HEK293 (cell line): ENCODE measurements around the gene VCL.

Experiments
- CTCF ChIA-PET: fragments of 350-600 bp; formaldehyde crosslinking; extraction: SDS; loops from one replicate; lab custom pipeline; 2021; ENCODE audit warnings: antibody characterized with exemption; lab: Yijun Ruan, JAX
- POLR2A ChIA-PET: fragments of 300-600 bp; formaldehyde crosslinking; extraction: SDS; loops from one replicate; lab custom pipeline; 2020; ENCODE audit warnings: antibody characterized with exemption, inconsistent platforms; lab: Yijun Ruan, JAX
- H3K27ac ChIP-seq: fragments of 200-500 bp; sonication (Bioruptor generic); 2 replicates; pipeline ENCODE4 v1.5.1; 2014; ENCODE audit warnings: low read depth, low read length, control low read depth, inconsistent platforms; ENCODE audit errors: extremely low read depth
- H3K36me3 ChIP-seq, 2 experiments: fragments of 200-500 bp in 1 of 2; sonication (Bioruptor generic) in 1 of 2; 1 replicate in 1 of 2; 2 replicates in 1 of 2; pipeline ENCODE4 v1.5.1; 2014 to 2017; ENCODE audit warnings: inconsistent platforms in 2 of 2, low read length in 2 of 2; ENCODE audit not compliant: control insufficient read depth in 2 of 2, insufficient read depth in 1 of 2
- H3K4me1 ChIP-seq: fragments of 200-500 bp; sonication (Bioruptor generic); 2 replicates; pipeline ENCODE4 v1.5.1; 2014; ENCODE audit warnings: mild to moderate bottlenecking, low read length, inconsistent platforms; ENCODE audit not compliant: control insufficient read depth, insufficient read depth
- H3K4me3 ChIP-seq: 2 replicates; pipeline ENCODE4 v1.5.1; 2011; ENCODE audit warnings: low read depth, mild to moderate bottlenecking, control low read depth, low read length, moderate library complexity
- H3K9me3 ChIP-seq: fragments of 200-500 bp; sonication (Bioruptor generic); 2 replicates; pipeline ENCODE4 v1.5.1; 2014; ENCODE audit warnings: low read depth, low read length, inconsistent platforms; ENCODE audit not compliant: control insufficient read depth, insufficient read depth
- BCL11B ChIP-seq: fragments of 450-650 bp; formaldehyde crosslinking; IDR thresholded peaks from 2 replicates; pipeline ENCODE4 v1.5.1; 2016; ENCODE audit warnings: low read depth, missing biosample characterization, missing genetic modification characterization
- GLI2 ChIP-seq: fragments of 450-650 bp; formaldehyde crosslinking; IDR thresholded peaks from 2 replicates; pipeline ENCODE4; 2017; ENCODE audit warnings: missing biosample characterization, missing genetic modification characterization, low read depth, borderline replicate concordance
- HOXA7 ChIP-seq: sonication (generic); formaldehyde crosslinking; IDR thresholded peaks from 2 replicates; pipeline ENCODE4 v1.8.1; 2022; ENCODE audit warnings: missing genetic modification reagents, borderline replicate concordance
- MYNN ChIP-seq: fragments of 450-650 bp; formaldehyde crosslinking; IDR thresholded peaks from 2 replicates; pipeline ENCODE4 v1.5.1; 2016; ENCODE audit warnings: missing biosample characterization, missing genetic modification characterization, borderline replicate concordance
- REST ChIP-seq: fragments of 450-650 bp; formaldehyde crosslinking; IDR thresholded peaks from 2 replicates; pipeline ENCODE4 v1.5.1; 2016; ENCODE audit warnings: missing biosample characterization, missing genetic modification characterization
- ZBTB21 ChIP-seq: fragments of 450-650 bp; formaldehyde crosslinking; IDR thresholded peaks from 2 replicates; pipeline ENCODE4 v1.5.1; 2017; ENCODE audit warnings: missing biosample characterization, missing genetic modification characterization
- ZBTB8A ChIP-seq: fragments of 450-650 bp; formaldehyde crosslinking; IDR thresholded peaks from 2 replicates; pipeline ENCODE4 v1.5.1; 2016; ENCODE audit warnings: missing biosample characterization, missing genetic modification characterization
- ZNF114 ChIP-seq: fragments of 450-650 bp; formaldehyde crosslinking; IDR thresholded peaks from 2 replicates; pipeline ENCODE4 v1.5.0; 2017; ENCODE audit warnings: missing biosample characterization, missing genetic modification characterization
- ZNF133 ChIP-seq: fragments of 450-650 bp; formaldehyde crosslinking; IDR thresholded peaks from 2 replicates; pipeline ENCODE4 v1.5.1; 2016; ENCODE audit warnings: missing biosample characterization, missing genetic modification characterization
- ZNF140 ChIP-seq: fragments of 450-650 bp; formaldehyde crosslinking; IDR thresholded peaks from 2 replicates; pipeline ENCODE4 v1.5.1; 2016; ENCODE audit warnings: missing biosample characterization, missing genetic modification characterization
- ZNF184 ChIP-seq: fragments of 450-650 bp; IDR thresholded peaks from 2 replicates; pipeline ENCODE4 v1.5.1; 2018; ENCODE audit warnings: missing biosample characterization, mild to moderate bottlenecking, missing genetic modification characterization
- ZNF335 ChIP-seq: fragments of 450-650 bp; formaldehyde crosslinking; conservative IDR thresholded peaks from 2 replicates; pipeline ENCODE4 v1.5.1; 2016; ENCODE audit warnings: missing biosample characterization, missing genetic modification characterization
- ZNF394 ChIP-seq: fragments of 450-650 bp; formaldehyde crosslinking; IDR thresholded peaks from 2 replicates; pipeline ENCODE4 v1.5.1; 2016; ENCODE audit warnings: missing biosample characterization, missing genetic modification characterization, mild to moderate bottlenecking, moderate library complexity, borderline replicate concordance
- ZNF544 ChIP-seq: fragments of 450-650 bp; formaldehyde crosslinking; IDR thresholded peaks from 2 replicates; pipeline ENCODE4 v1.5.0; 2017; ENCODE audit warnings: missing biosample characterization, missing genetic modification characterization
- ZNF600 ChIP-seq: fragments of 450-650 bp; formaldehyde crosslinking; IDR thresholded peaks from 2 replicates; pipeline ENCODE4 v1.5.1; 2016; ENCODE audit warnings: missing biosample characterization, missing genetic modification characterization
- TF ChIP-seq, protein P1 (sequence below): fragments of 450-650 bp; formaldehyde crosslinking; IDR thresholded peaks from 2 replicates; pipeline ENCODE4 v1.5.1; 2017; ENCODE audit warnings: missing biosample characterization, missing genetic modification characterization
- TF ChIP-seq, protein P2 (sequence below): fragments of 450-650 bp; formaldehyde crosslinking; IDR thresholded peaks from 2 replicates; pipeline ENCODE4 v1.5.1; 2016; ENCODE audit warnings: missing biosample characterization, missing genetic modification characterization
- TF ChIP-seq, protein P3 (sequence below): fragments of 450-650 bp; formaldehyde crosslinking; IDR thresholded peaks from 2 replicates; pipeline ENCODE4 v1.5.1; 2016; ENCODE audit warnings: missing biosample characterization, missing genetic modification characterization

VCL gene

GRCh38 chr10:74153676-74154075, 155.8 kb downstream of the VCL start:
- Histone ChIP-seq H3K4me3 (no peak overlapping the region), H3K4me1 (peaks cover 8% of the 10 kb centered on the region; the same call in 1 of the 2 replicates), H3K9me3 (no peaks in the 10 kb centered on the region), H3K36me3 (peaks cover 0 to 3% of the 10 kb centered on the region in 2 experiments; a peak in 1 of 3 replicates), H3K27ac (no peak overlapping the region)
- POLR2A ChIA-PET: no interaction called here
- TF ChIP-seq HOXA7 (CRISPR knock-in tag) (no peak), ZBTB8A (tag by site-specific recombination) (no peak)
- CTCF ChIA-PET: interaction anchor here (1.1 to 1.5 kb wide), 2 partner anchors 57 to 61 kb away, joined by 3 read pairs; no protein-coding TSS in a partner anchor

DNA sequence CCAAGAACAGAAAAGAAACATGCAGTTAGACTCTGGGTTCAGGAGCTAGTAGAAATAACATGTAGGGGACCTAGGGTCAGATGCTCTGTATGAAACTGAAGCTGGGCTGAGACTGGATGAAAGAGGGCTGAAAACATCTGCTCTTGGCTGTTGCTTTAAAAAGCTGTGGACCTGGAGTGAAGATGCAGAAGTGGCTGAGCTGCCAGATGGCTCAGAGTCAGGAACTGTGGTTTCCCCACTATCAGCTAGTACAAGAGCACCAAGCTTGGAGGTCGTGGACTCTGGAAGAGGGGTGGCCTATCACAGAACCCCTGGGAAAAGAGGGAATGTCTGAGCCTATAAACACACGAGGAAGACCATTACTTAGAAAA, 159.0 kb downstream of the VCL start:
- ChIA-PET POLR2A (interaction anchor here (1.9 kb wide), 1 partner anchor 20 kb away, joined by 7 read pairs; no protein-coding TSS in a partner anchor), CTCF (interaction anchor here (3.0 kb wide), 1 partner anchor 57 kb away, joined by 11 read pairs; no protein-coding TSS in a partner anchor)
- Histone ChIP-seq H3K4me1 (peaks cover 2% of the 10 kb centered on the region; the same call in 1 of the 2 replicates), H3K9me3 (no peaks in the 10 kb centered on the region), H3K36me3 (no peaks in the 10 kb centered on the region; a peak in 1 of 3 replicates), H3K27ac (no peak overlapping the region), H3K4me3 (no peak overlapping the region)
- no peak for TF ChIP-seq REST
- TF ChIP-seq GLI2: no peak
- TF ChIP-seq, protein P1, sequence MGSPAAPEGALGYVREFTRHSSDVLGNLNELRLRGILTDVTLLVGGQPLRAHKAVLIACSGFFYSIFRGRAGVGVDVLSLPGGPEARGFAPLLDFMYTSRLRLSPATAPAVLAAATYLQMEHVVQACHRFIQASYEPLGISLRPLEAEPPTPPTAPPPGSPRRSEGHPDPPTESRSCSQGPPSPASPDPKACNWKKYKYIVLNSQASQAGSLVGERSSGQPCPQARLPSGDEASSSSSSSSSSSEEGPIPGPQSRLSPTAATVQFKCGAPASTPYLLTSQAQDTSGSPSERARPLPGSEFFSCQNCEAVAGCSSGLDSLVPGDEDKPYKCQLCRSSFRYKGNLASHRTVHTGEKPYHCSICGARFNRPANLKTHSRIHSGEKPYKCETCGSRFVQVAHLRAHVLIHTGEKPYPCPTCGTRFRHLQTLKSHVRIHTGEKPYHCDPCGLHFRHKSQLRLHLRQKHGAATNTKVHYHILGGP (tag by site-specific recombination): no peak
- no peak for TF ChIP-seq ZNF544 (tag by site-specific recombination)
- no peak for TF ChIP-seq ZNF133 (tag by site-specific recombination)
- no peak for TF ChIP-seq ZNF184 (tag by site-specific recombination)
- no peak for TF ChIP-seq ZBTB21 (tag by site-specific recombination)
- TF ChIP-seq BCL11B (tag by site-specific recombination): no peak

- Histone ChIP-seq H3K9me3 (no peaks in the 10 kb centered on the region), H3K4me3 (no peak overlapping the region), H3K36me3 (no peaks in the 10 kb centered on the region; a peak in 1 of 3 replicates), H3K27ac (no peak overlapping the region), H3K4me1 (peaks cover 10% of the 10 kb centered on the region)
- CTCF ChIA-PET: no interaction called here
- POLR2A ChIA-PET: interaction anchor here (1.1 kb wide), 1 partner anchor 9 kb away, joined by 3 read pairs; the partner anchor contains the start of genes ADK and AP3M1
- no peak for TF ChIP-seq ZNF140
- TF ChIP-seq ZNF394 (tag by site-specific recombination): no peak
- TF ChIP-seq, protein P2, sequence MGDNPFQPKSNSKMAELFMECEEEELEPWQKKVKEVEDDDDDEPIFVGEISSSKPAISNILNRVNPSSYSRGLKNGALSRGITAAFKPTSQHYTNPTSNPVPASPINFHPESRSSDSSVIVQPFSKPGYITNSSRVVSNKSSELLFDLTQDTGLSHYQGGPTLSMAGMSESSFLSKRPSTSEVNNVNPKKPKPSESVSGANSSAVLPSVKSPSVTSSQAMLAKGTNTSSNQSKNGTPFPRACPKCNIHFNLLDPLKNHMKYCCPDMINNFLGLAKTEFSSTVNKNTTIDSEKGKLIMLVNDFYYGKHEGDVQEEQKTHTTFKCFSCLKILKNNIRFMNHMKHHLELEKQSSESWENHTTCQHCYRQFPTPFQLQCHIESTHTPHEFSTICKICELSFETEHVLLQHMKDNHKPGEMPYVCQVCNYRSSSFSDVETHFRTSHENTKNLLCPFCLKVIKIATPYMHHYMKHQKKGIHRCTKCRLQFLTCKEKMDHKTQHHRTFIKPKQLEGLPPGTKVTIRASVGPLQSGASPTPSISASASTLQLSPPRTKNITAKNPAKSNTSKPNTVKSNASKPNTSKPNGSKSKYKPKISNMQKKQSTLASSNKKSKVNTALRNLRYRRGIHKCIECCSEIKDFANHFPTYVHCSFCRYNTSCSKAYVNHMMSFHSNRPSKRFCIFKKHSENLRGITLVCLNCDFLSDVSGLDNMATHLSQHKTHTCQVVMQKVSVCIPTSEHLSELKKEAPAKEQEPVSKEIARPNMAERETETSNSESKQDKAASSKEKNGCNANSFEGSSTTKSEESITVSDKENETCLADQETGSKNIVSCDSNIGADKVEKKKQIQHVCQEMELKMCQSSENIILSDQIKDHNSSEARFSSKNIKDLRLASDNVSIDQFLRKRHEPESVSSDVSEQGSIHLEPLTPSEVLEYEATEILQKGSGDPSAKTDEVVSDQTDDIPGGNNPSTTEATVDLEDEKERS: no peak
- TF ChIP-seq MYNN (tag by site-specific recombination): no peak
- TF ChIP-seq ZNF114 (tag by site-specific recombination): no peak
- TF ChIP-seq, protein P3, sequence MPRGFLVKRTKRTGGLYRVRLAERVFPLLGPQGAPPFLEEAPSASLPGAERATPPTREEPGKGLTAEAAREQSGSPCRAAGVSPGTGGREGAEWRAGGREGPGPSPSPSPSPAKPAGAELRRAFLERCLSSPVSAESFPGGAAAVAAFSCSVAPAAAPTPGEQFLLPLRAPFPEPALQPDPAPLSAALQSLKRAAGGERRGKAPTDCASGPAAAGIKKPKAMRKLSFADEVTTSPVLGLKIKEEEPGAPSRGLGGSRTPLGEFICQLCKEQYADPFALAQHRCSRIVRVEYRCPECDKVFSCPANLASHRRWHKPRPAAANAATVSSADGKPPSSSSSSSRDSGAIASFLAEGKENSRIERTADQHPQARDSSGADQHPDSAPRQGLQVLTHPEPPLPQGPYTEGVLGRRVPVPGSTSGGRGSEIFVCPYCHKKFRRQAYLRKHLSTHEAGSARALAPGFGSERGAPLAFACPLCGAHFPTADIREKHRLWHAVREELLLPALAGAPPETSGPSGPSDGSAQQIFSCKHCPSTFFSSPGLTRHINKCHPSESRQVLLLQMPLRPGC (tag by site-specific recombination): no peak
- TF ChIP-seq ZNF600: no peak
- no peak for TF ChIP-seq ZNF335
Observed at GRCh38 chr10:74160013-74160412, 162.1 kb downstream of the VCL start.
